UCSD-AML1 (cell line): ENCODE results near the gene HOXC13.

Experiments
- DNase-seq: peaks from one replicate; lab custom pipeline; 2025; ENCODE audit not compliant: unreplicated experiment; lab: John Stamatoyannopoulos, UW

The HOXC13 gene

DNA sequence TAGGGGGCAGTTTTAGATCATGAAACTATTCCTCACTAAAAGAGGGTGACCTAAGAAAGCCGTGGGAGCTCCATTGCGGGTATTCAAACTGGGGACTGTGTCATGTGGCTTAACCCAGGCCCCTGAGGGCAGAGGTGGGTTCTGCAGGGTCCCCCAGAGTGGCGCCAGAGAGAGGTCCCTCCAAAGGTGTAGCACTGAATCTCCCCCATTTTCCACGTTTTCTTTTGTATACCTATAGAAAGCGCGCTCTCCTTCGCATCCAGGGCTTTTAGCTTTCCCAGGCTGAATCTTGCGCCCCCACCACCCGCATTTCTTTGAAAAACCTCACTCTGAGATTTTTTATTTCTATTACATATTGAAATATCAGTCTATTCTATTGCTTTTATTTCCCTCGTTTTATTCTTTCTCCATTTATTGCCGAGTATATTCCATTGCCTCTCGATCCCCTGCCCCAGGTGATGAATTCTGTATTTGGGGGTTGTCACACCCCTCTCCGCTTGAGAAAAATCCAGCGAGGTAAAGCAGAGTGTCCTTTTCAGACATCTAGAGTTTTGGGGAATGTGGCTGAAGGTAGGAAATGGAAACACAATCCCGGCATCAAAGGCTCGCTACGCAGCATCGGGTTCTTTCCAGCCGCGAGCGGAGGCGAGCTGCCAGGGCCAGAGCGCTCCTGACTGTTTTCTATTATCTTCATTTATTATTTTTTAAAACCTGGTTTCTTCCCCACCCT is 870 bp upstream of the HOXC13 start:
- DNase-seq, result no peak

DNA sequence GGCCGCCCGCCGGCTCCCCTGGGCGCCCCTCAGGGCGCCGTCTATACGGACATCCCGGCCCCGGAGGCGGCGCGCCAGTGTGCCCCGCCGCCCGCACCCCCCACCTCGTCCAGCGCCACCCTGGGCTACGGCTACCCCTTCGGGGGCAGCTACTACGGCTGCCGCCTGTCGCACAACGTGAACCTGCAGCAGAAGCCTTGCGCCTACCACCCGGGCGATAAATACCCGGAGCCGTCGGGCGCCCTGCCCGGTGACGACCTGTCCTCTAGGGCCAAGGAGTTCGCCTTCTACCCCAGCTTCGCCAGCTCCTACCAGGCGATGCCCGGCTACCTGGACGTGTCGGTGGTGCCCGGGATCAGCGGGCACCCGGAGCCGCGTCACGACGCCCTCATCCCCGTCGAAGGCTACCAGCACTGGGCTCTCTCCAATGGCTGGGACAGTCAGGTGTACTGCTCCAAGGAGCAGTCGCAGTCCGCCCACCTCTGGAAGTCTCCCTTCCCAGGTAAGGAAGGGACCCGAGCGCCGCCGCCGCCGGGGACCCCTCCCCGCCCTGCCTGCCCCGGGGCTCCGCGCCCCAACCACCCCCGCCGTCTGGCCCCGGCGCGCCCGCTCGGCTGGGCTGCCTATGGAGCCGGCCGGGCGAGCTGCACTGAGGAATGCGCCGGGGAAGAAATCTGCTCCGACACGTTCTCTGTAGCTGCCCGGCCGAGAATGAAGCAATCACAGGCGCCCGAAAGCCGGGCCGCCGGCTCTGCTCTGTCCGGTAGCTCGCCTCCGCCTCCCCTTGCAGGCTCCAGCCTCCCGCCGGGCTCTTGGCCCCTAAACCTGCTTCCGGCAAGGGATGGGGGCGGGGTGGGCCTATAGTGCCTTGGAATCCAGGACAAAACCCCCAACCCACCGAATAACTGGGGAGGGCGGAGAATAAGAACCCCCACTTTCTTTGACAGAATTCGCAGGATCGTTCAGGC is 794 bp downstream of the HOXC13 start:
- no peak for DNase-seq

DNA sequence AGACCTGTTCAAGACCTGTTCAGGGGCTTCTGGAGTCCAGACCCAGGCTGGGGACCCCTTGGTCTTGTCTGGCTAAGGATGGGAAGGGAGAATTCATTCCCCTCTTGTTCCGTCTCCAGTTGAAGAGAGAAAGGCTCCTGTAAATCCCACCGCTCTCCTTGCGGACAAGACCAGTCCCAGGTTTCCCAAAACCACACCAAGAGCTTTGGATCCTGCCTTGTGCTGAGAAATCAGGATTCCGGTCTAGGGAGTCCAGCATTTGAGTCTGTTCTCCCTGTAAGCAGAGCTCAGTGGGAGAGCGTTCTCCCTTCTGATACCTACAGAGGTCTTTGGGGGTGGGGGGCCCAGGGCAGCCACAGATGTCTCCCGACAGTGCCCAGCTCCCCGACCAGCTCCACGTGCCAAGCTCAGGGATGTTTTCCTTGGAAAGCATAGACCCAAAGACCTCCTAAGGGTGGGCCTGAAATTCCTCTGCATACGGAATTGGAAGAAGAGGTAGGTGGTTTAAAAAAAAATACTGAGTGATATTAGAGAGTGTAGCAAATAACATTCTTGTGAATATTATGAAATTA is 1.9 kb downstream of the HOXC13 start:
- DNase-seq, result no peak

DNA sequence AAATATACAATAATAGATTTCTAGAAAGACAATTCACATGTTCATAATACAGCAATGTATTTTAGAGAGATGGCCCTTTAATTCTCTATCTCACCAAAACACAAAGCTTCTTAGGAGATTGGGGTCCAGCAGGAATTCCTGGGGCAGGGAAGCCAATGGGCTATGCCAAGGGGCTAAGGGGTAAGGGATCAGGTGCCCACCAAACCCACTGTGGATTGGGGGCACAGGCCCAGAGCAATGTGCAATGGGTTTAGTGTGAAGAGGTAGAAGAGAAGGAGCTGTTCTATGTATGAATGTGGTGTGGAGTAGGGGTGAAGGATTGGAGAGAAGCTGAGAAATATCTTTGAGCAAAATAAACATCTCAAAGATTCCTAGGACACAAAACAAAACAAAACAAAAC is 2.6 kb downstream of the HOXC13 start:
- DNase-seq, result no peak

DNA sequence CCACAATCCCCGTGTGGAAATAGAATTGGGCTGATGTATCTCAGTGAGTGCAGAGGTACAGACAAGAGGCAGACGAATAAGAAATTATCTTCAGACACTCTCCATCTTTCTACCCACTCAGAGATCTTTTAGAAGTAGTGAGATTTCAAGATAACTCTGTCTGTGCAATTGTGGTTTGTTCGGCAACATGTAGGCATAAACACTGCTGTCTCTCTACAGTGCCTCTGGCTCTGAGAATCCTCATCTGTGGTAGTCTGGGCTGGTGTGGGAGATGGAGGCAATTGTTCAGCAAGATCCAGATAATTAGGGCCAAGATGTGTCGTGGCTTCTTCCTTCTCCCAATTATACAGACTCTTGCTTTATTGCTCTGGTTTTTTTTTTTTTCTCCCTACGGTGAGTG is 3.1 kb downstream of the HOXC13 start:
- no peak for DNase-seq

DNA sequence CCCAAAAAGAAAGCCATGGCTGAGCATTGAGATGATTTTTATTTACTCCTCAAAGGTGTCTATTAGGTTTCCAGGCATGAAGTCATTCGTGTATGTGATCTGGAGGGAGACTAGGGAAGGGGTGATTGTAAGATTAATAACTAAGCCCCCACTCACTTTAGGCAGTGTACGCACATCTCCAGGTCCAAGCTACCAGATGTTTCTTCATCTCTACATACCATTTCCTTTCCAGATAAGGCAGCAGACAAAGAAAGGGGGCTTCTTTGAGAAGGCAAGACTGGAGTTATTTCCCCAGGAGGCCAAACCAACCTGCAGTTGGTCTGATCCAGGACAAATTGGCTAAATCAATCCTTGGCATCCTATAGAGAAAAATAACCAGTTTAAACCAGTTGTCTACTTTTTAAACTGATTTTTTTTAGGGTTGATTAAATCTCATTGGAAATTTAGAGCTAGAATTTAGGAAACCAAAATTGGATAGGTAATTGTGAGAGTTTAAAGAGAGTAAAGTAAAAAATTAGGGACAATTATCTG is 3.9 kb downstream of the HOXC13 start:
- no peak for DNase-seq

DNA sequence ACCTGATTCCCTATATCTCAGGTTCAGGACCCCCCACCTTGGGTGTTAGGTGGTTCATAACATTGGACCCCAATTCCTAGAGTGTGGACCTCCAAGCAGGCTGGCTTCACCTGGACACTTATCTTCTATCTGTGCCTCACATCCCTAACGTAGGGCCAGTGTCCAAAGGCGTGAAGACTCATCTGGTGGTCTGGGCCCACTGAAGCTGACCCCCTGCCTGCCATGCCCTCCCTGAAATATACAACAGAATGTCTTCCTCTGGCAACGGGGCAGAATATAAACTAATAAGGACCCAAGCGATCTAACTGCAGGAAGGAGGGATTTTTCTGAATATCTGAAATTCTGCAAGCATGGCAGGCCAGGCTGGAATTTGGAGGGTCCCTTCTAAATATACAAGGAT is 5.6 kb downstream of the HOXC13 start:
- no peak for DNase-seq

DNA sequence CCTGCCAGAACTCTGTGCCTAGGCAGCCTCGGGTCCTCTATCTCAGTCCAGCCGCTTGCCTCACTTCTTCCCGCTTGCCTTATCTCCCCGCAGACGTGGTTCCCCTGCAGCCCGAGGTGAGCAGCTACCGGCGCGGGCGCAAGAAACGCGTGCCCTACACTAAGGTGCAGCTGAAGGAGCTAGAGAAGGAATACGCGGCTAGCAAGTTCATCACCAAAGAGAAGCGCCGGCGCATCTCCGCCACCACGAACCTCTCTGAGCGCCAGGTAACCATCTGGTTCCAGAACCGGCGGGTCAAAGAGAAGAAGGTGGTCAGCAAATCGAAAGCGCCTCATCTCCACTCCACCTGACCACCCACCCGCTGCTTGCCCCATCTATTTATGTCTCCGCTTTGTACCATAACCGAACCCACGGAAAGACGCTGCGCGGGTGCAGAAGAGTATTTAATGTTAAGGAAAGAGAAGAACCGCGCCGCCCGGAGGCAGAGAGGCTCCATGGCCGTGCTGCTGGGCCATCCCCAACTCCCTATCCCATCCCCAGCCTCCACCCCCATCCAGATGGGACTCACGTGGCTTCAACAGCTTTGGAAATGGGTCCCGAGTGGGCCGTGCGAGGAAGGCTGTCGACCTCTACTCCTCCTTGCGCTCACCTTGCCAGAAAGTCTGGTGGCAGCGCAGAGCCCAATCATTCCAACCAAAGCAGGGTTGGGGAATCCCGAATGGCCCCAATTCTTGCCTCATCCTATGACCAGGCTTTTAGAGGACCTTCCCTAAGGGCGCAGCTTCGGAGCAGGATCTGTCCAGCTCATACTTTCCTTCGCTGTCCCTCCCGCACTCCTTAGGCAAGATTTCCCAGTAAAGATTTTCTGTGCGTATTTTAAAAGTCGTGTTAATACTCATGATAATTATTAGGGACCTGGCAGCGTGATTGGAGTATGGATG is 6.5 kb downstream of the HOXC13 start:
- no peak for DNase-seq

DNA sequence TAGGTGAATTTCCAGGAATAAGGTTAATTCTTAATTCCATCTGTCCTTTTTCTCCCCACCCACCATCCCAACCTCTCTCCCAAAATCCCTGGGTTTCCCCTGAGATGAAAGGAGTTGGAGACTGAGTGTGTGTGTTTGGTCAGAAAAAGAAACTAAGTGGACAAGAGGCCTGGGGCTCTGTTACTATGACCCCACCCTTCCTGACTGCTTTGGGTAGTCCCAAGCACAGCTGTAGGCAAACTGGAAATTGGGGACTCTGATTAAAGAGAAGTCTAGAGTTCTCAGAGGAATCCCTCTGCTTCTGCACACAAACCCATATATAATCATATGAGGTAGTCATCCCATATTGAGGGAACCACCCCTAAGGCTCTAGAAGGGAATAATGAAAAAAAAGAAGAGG is 9.1 kb downstream of the HOXC13 start:
- no peak for DNase-seq

DNA sequence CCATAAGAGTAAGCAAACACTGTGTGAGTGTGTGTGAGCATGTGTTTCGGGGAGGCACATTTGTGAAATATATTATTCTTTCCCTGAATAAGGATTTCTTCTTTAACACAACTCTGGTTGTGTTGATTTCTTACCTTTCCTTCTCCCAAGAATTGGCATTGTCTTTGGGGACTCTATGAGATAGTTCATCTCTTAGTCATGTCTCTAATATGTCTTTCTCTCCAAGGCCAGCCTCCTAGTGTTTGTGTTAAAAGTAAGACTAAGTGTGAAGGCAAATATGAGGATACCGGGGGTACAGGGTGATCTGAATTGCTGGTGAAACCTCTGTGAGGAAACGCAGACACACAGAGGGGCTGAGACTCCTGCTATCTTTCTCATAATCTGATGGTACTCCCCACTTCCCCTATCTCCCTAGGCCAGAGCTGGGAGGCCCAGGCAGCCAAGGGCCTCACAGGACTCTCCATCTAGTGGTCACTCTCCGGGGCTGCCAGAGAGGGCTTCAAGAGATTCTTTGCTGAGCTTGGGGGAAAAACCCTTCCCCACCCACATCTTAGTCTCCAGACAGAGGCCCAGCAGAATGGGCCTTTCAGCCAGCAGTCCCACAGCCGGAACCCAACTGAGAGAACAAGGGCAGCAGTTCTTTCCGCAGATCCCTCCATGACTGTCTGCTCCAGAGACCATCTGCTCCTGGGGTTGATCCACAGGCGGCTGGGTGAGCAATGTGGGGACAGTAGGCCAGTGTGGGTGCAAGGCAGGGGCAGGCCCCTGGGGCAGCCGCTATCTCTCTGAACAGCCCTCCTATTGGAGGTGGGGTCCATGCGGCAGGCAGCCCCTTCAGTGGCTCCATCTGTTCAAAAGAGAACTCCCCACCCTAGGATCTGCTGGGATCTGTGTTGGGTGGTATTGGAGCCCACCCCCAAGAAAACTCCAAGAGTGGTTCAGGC is 10.3 kb downstream of the HOXC13 start:
- DNase-seq, result no peak

DNA sequence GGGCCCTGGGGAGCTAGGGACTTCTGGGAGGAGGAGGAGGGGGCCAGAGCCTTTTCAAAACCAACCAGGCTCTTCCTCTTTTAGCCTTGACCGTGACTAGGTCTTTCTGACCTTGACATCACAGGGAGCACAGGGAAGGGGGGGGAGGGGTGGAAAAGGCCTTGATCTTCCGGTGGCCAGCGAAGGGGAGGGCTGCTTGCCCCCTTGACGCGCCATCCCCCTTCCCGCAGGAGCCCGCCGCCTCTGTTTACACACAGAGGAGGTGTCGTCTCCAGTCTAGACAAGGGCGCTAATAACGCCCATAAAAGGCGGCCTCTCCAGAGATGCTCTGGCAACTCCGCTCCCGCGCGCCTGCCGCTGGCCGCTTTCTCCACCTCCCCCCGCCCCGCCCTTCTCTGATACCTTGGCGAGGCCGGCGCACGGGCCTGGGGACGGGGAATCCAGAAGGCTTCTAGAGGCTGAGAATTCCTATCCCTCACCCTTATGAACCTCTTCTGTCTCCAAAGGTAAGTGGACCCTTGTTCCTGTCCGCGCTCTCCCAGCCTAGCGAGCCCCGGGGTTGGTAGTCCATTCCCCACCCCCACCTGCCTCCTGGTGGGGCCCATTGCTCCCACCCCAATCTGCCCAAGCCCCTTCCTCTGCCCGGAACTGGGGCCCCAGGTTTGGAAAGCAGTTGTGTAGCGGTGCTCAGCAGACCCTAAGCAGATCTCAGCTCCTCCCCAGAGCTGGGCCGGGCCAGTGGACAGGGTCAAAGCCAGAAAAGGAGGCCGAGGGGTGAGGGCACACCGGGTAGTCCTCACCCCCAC is 11.2 kb downstream of the HOXC13 start:
- DNase-seq, result no peak

DNA sequence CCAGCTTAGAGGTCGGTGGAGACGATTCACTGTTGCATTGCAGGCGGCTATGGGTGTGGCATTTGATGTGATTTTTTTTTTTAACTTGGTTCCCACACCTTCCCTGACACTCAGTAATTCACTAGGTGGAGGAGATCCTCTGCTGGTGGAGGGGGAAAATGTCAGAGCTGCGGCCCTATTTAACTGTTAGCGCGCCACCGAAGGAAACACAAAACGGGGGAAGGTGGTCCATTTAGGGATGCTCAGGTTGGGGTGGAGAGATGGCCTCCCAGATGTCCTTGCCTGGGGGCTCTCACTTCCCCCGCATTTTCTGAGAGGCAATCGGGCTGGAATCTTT is 11.8 kb downstream of the HOXC13 start:
- DNase-seq, result no peak

DNA sequence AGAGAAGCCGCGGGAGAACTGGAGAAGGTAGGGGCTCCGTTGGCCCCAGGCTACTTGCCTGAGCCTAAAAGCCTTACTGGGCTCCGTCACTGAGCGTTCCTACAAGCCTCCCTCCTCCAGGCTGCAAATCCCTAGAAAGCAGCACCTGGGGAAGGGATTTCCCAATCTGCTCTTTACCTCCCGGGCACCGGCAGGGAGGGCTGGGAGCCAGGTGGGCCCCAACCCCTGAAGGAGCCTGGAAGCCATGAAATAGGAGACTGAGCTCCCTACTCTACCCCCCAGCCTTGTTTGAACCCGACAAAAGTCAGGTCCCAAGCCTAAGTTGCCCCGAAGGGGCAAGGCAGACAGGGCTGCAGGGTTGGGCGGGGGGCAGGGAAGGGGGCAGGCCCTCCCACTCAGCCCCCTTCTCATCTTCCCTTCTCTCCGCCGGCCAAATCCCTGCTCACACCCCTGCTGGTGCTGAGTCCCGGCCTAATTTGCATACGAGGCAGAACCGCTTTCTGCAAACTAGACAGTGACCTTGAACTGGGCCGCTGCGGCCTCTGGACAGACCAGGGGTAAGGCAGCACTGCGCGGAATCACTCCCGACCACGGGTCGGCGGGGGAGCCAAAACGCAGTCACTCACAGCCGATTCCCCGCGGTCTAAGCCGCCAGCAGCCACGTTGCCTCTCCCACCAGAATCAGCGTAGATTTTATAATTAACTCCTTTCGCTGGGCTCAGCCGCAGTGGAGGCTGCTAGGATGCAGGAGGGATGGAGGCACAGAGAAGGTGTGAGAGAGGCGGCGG is 12.4 kb downstream of the HOXC13 start:
- no peak for DNase-seq

DNA sequence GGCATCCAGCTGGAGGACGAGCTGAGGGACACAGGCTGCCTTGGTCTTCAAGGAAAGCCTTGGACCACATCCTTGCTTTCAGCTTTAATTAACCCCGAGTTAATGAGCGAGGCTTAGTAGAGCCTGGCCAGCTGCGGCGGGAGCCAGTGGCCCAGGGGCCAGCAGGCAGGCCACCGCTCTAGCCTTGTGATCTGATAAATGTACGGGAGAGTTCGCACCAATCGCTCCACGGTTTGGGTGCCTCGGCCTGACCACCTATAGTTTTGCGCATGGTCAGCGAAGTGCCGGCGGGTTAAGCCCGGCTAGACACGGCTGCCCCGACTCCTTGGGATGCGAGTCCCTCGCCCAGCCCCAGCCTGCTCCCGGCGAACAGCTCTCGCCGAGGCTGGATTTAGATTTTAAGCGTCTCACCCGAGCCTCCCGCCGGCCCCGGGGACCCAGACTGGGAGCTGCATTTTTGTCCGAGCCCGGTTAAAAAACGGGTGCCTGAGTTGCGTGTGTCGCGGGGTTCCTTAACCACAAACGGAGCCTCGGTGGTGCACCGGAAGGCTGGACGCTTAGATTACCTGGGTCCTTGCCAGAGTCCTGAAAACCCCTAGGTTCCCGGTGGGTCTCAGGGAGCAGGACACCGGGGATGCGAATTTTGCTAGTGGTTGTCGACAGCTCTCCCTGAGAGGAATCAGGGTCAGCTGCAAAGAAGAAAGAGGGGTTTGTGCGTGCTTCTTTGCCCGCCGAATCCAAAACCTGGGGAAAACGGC is 13.1 kb downstream of the HOXC13 start:
- DNase-seq, result no peak

DNA sequence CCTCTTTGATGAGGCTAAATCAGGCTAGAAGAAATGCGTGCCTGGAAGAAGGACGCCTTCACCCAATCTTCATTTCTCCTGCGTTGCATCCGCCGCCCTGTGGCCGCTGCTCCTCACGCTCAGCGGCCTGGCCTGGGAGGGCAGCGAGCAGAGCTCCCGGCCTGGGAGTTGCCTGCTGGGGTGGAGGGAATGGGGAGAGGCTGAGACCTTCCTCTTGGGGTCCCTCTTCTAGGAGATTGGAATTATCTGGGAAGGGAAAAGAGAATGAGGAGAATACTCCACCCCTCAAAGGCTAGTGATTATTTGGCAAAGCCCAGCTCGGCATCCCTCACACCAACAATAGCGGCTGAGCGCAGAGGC is 13.7 kb downstream of the HOXC13 start:
- DNase-seq, result no peak

DNA sequence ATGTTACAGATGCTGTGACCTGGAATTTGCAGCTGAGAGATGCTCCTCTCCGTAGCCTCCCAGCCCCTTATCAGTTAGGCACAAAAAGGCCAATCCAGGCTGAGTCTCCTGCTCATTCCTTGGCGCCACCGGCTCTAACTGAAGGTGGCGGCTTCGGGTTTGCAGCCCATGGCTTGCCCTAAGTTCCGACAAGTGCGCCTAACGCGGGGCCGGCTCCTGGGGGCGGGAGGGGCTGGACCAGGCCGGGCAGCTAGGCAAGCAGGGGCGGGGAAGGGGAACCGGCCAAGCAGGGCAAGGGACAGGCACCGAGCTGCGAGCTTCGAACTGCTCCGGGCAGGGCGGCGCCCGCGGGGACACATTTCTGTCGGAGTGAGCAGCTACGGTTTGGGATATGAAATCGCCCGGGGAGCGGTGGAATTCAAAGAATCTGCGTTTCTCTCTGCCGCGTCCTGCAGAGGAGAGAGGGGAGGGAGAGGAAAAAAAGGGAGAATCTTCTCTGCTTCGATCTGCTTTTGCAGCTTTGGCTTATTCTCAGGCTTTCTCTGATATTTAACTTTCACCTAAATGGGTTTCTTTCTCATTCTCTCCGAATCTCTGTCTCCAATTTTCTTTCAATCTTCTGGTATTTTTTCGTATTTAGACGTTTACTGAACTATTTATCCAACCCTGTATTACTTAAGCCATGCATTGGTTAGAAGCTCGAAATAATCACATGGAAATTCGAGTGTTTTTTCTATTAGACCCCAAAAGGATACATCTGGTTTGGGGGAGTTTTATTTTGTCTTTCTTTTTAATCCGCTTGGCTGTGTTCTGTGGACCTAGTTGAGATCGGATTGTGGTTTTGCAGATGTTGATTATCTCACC is 14.5 kb downstream of the HOXC13 start:
- no peak for DNase-seq
